HG03460 (cell line): ENCODE measurements around the gene ITM2C.

Source experiments
- ATAC-seq: cut with Tn5 transposase; IDR thresholded peaks from one replicate; pipeline ENCODE4 v1.9.1; 2021; ENCODE audit not compliant: unreplicated experiment

Gene ITM2C

GRCh38 chr2:230850358-230850658, 14.4 kb upstream of the ITM2C start:
- no peak for ATAC-seq

DNA sequence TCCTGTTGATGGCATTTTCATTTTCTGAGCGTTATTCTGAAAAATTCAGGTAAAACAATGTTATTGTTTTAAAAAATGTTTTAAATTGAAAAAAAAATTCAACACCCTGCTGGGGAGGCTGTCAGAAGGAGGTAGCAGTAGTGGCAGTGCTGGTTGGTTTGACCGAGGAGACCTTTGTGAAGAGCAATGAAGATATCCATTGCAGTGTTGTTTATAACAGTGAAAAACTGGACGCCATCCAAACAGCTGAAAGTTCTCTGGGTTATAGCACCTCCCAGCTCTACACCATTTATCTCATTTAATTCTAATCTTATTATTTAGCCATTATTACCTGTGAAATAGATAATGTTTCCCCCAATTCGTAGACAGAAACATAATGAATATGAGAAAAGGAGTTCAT, 12.6 kb upstream of the ITM2C start:
- no peak for ATAC-seq

GRCh38 chr2:230861552-230862255, 3.0 kb upstream of the ITM2C start:
- ATAC-seq, result no peak

DNA sequence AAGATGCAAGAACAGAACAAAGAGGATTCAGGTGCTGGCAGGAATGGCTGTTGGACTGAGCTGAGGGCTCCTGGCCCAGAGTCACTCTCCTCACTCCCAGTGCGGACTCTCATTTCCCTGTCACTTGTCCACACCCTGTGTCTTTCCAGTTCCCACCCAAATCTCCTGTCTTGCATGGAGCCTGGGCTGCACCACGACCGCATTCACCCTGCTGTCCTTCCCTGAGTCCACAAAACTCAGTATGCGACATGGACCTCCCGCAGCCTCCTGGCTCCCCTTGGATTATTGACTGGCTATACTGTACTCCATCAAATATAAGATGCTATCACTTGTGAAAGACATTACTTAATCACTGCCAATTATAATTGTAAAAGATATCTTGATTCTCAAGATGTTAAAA, 2.5 kb upstream of the ITM2C start:
- ATAC-seq, result no peak

DNA sequence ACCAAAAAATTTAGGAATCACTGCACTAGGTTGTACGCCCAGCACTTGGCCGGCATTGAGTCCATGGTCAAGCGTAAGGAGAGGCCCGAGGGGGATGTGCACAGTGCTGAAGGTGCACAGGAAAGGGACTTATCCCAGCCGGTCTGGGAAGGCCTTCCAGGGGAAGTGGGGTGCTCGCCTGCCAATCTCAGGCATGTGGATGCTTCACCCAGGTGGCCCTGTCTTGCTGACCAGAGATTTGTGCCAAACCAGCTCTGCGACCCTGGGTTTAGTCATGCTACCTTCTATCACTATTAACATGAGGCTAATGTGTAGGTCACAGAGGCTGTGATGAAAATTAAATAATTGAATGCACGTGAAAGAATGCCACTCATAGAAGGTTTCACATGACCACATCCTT, 1.7 kb upstream of the ITM2C start:
- ATAC-seq, result no peak

DNA sequence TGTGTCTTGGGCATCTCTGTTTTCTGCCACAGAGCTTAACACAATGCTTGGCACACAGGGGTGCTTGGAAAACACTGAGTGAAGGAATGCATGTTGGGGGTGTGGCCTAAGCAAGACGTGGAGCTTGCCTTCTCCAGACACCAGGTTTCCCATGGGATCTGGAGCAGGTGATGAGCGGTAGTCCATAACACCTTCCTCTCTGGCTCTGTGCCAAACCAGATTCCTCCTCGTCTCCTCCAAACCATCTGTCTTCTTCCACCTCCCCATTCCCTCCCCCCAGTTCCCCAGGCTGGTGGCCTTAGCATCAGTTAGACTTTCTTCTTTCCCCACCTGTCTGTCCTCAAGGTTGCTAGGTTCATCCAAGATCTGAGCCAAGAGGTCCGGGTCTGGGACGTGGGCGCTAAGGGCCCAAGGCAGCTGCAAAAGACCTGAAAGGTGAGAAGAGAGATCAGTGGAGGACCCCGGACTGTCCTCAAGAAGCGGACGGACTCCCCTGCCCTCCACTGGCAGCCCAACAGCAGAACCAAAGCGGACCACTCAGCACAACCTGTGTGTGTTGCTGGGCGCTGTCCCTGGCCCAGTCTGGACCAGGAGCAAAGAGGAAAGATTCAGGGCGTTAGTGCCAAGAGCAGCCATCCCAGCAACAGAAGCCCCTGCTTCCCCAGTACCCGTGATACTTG, 1.2 kb upstream of the ITM2C start:
- no peak for ATAC-seq

- ATAC-seq, result no peak
Measured at GRCh38 chr2:230864122-230864604, 579 bp upstream of the ITM2C start.

GRCh38 chr2:230865307-230865765, 594 bp downstream of the ITM2C start:
- ATAC-seq, result no peak

DNA sequence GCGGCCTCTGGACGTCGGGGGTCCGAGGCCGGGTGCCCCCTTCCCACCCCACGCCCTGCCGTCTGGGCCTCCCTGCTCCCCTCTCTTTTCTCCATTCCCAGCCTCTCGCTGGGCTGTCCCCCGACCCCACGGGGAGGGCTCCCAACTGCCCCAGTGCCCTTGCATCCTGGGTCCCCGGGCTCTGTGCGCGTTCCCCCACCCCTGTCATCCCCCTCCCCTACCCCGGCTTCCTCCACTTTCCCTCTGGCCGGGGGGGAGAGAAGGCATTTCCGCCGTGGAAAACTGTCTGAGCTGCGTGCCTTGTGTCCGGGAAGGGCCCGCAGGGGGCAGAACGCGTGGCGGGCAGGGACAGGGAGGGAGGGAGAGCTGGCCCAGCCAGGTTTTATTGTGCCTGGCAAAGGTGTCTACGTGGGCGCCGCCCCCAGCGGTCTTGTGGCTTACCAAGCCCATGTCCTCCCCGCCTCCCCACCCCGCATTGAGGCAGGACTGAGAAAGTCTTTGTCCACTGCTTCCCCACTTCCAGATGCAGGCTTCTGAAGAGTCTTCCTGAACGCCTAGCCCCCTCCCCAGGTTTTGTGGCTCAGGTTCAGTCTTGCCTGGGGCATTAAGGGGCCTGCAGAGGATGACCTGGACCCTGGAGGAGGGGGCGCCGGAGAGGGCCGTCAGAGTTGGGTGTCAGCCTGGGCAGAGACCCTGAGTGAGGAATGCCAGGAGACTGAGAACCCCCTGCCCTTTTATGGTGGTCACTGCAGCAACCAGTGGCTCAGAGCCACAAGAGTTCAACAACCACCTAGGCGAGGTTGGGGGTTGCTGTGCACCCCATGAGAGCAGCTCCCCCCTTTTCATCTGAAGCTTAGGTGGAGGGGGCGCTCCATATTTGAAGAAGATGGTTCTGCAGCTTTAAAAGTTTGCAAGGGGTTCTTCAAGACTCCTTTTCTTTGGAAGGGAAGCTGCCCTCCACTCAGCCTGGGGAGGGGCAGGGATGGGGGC, 1.3 kb downstream of the ITM2C start:
- no peak for ATAC-seq

GRCh38 chr2:230866756-230867523, 2.2 kb downstream of the ITM2C start:
- ATAC-seq, result no peak

- ATAC-seq, result no peak
Measured at GRCh38 chr2:230868161-230868946, 3.6 kb downstream of the ITM2C start.

DNA sequence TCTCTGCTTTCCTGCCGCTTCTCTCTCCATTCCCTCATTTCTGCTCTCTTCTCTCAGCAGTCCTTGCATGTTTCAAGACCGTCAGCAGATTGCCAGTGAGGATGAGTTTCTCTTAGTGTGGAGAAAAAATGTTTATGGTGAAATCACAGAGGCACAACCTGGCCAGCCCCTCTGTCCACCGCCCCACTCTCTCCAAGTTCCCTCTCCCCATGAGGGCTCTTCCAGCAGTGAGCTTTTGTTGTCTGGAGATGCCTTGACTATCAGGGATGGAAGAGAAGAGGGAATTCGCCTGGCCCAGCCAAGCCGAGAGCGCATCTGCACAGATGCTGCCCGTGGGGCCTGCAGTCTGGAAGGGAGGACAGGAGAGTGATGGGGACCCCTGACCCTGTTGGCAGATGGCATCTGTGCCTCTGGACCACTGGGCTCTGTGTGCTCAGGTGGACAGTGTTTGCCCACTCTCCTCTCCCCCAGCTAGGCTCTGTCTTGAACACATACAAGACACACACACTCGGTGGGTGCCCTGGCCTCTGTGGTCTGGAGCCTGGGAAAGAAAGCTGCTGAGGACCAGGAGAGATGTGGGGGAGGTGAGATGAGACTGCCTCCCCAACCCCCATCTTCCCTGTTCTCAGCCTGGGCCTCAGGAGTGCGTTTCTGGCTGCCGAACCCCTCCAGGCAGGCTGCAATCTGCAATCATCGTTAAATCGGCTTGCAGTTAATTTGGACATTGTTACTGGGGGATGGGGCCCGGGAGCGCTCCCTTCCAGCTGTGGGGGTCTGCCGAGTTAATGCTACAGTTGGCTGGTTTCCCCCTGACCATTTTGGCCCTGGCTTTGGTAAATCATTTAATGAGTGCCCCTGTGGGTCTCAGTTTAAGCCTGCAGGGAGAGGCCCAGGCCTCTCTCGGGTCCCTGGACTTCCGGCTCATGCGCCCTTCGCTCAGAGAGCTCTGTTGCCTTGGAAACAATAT, 4.5 kb downstream of the ITM2C start:
- no peak for ATAC-seq

- no peak for ATAC-seq
Measured at GRCh38 chr2:230869914-230870543, 5.3 kb downstream of the ITM2C start.

DNA sequence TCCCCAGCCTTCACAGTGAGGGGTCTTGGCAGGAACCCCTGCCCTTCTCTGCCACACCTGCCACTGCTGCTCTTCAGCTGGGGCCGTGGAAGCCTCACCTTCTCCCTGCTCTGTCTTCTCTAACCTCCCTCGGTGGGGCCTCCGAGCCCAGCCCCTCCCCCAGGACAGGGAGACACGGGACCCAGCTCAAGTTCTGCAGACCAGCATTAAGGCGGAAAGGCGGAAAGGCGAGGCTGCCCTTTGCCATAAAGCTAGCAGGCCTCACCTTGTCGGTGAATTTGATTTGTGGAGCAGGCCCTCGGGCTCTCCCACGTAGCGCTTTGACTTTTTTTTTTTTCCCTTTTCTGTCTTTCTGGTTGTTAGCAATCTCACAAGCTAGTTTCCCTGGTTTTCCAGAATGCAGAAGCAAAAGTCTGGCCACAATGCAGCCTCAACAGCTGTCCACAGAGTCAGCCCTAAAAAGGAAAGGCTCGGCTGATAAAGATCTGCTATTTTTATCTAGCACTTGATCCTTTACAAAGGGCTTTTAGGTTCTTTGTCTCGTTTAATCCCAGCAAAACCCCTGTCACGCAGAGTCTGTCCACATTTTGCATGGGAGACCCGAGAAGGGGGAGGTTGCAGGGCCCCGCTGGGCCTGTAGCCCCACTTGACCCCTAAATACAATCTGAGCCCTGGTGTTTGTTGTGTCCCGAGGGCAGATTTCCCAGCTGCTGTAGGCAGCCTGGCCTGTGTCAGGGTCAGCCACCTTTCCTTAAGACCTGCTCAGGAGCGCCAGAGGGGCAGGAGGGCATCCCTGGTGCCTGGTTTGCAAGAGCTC, 6.0 kb downstream of the ITM2C start:
- ATAC-seq, result no peak

- no peak for ATAC-seq
Measured at GRCh38 chr2:230871361-230872150, 6.8 kb downstream of the ITM2C start.

DNA sequence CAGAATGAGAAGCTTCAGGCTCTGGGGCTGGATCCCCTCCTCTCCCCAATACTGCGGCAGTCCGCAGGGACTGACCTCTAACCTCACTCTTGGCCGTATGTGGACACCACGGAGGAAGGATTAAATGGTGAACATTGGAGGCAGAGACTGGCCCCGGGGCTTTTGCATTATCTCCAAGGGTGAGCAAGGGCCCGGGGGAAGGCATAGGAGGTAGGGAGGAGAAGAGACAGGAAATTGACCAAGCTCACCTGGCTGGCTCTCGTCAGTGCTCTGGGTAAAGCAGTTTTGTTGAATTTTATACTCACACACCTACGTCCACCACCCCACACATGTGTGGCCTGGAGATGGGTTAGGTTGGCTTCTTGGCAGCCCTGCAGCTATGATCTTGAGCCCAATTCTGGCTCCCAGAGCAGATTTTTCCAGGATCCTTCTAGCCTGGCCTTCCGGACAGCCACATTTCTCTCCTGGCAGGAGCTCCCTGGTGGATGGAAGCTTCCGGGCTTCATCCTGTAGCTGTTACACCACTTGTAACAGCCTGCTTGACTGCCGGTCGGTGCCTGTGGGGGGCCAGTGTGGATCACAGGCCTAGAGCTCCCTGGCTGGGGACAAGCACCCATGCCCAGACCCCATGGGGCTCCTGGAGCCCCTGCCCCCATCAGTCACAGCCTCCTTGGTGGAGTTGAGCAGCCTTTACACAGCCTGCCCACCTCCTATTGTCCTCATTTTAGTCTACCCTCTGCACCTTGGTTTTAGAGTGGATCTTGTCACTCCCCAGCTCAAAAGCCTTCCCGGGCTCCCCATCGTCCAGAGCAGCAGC, 7.6 kb downstream of the ITM2C start:
- ATAC-seq, result no peak
